GM12878 (cell line): ENCODE data around the gene ALAD. TPM values are rescaled to one million over a fixed set of nuclear protein-coding genes. Genes with fewer than 3 reads are reported as not detected.

Source experiments
- ATAC-seq: fragments of 200-7000 bp; cut with Tn5 transposase; 3 replicates; pipeline ENCODE4 v1.9.1; 2020; ENCODE audit warnings: mild to moderate bottlenecking, moderate library complexity
- BruUV-seq: library from RNA; stranded (reverse); fragments of 400-500 nt; replicated peaks from 2 replicates; lab custom pipeline; 2021; lab: Mats Ljungman, UMichigan
- CTCF ChIA-PET: fragments of 300-600 bp; sonication (Branson Sonifier 250); formaldehyde crosslinking; extraction: SDS; loops from one replicate; lab custom pipeline; 2021; ENCODE audit warnings: inconsistent platforms; lab: Yijun Ruan, JAX
- POLR2A ChIA-PET: fragments of 350-600 bp; formaldehyde crosslinking; extraction: SDS; loops from one replicate; lab custom pipeline; 2021; ENCODE audit warnings: inconsistent platforms; lab: Charles Lee
- RAD21 ChIA-PET: fragments of 300-600 bp; sonication (Branson Sonifier 250); formaldehyde crosslinking; loops from one replicate; lab custom pipeline; 2023; ENCODE audit warnings: antibody characterized with exemption; ENCODE audit not compliant: unreplicated experiment; lab: Charles Lee
- SMC1A ChIA-PET: fragments of 300-600 bp; sonication (Branson Sonifier 250); formaldehyde crosslinking; loops from one replicate; lab custom pipeline; 2023; ENCODE audit not compliant: unreplicated experiment, uncharacterized antibody; lab: Charles Lee
- DNase-seq: peaks from one replicate; pipeline ENCODE4 v3.0.0-alpha.2; 2011; ENCODE audit warnings: low read depth, low spot score
- FAIRE-seq: peaks from 3 replicates; lab custom pipeline; 2011; peaks lifted over from hg19 to GRCh38; lab: Jason Lieb, UNC
- H2AFZ ChIP-seq: 2 replicates; pipeline ENCODE4 v1.6.0; 2011; ENCODE audit warnings: low read depth, low read length, control low read depth; ENCODE audit not compliant: control insufficient read depth
- H3K27ac ChIP-seq: 2 replicates; pipeline ENCODE4 v1.5.1; 2011; ENCODE audit warnings: control low read depth; ENCODE audit not compliant: control insufficient read depth, insufficient read depth
- H3K27me3 ChIP-seq, 2 experiments: replicated peaks in 1 of 2; 2 replicates each; pipeline versions ENCODE4 v1.6.0 to v1.6.1; 2011; ENCODE audit warnings: low read length in 1 of 2; ENCODE audit not compliant: control insufficient read depth in 2 of 2, insufficient read depth in 2 of 2
- H3K36me3 ChIP-seq, 2 experiments: 2 replicates each; pipeline ENCODE4 v1.5.1; 2011; ENCODE audit warnings: low read length in 1 of 2; ENCODE audit not compliant: control insufficient read depth in 2 of 2, insufficient read depth in 2 of 2
- H3K4me1 ChIP-seq: 2 replicates; pipeline ENCODE4 v1.6.1; 2011; ENCODE audit warnings: mild to moderate bottlenecking, low read length, moderate library complexity, mixed read lengths; ENCODE audit not compliant: control insufficient read depth, insufficient read depth
- H3K4me2 ChIP-seq: 2 replicates; pipeline ENCODE4 v1.6.0; 2011; ENCODE audit warnings: control low read depth; ENCODE audit not compliant: control insufficient read depth, insufficient read depth
- H3K4me3 ChIP-seq: fragments of 200-600 bp; sonication (generic); 2 replicates; pipeline ENCODE4 v1.5.1; 2016
- H3K79me2 ChIP-seq: 2 replicates; pipeline ENCODE4 v1.6.0; 2011; ENCODE audit warnings: low read length; ENCODE audit not compliant: control insufficient read depth, insufficient read depth
- H3K9ac ChIP-seq: 2 replicates; pipeline ENCODE4 v1.8.0; 2011; ENCODE audit warnings: low read length, control low read depth, mixed read lengths; ENCODE audit not compliant: control insufficient read depth, insufficient read depth
- H3K9me3 ChIP-seq: replicated peaks from 3 replicates; pipeline ENCODE4 v1.5.1; 2011; ENCODE audit warnings: mild to moderate bottlenecking, low read length; ENCODE audit not compliant: control insufficient read depth, insufficient read depth
- H4K20me1 ChIP-seq: 2 replicates; pipeline ENCODE4 v1.6.0; 2011; ENCODE audit not compliant: control insufficient read depth, insufficient read depth
- LARP7 ChIP-seq: fragments of 450-650 bp; IDR thresholded peaks from 2 replicates; pipeline ENCODE4 v1.6.1; 2017; ENCODE audit warnings: mild to moderate bottlenecking
- RAD51 ChIP-seq: fragments of 450-650 bp; IDR thresholded peaks from 2 replicates; pipeline ENCODE4 v1.6.1; 2016; ENCODE audit warnings: moderate library complexity, mild to moderate bottlenecking, inconsistent platforms
- SREBF1 ChIP-seq: IDR thresholded peaks from 2 replicates; pipeline ENCODE4 v1.6.1; 2012; ENCODE audit warnings: mild to moderate bottlenecking, low read length
- TCF12 ChIP-seq: IDR thresholded peaks from 2 replicates; pipeline ENCODE4 v1.6.1; 2011; ENCODE audit warnings: low read depth, mild to moderate bottlenecking, low read length
- ZBED1 ChIP-seq: IDR thresholded peaks from 2 replicates; pipeline ENCODE4 v1.6.1; 2016; ENCODE audit warnings: borderline replicate concordance
- WGBS: methylation state at CpG from one replicate; pipeline ENCODE4 v1.1.6; 2016; ENCODE audit warnings: low lambda C conversion rate; ENCODE audit not compliant: insufficient replicate concordance, insufficient coverage; ENCODE audit errors: missing lambda C conversion rate; 5-methylcytosine and 5-hydroxymethylcytosine counted together
- in situ Hi-C: fragments of 300-500 bp; cut with MboI; formaldehyde crosslinking; loops from 9 replicates; pipeline ENCODE4 v1.14.3; 2018; ENCODE audit warnings: mixed read lengths
- intact Hi-C: fragments of 100-400 bp; cut with micrococcal nuclease; formaldehyde crosslinking; loops from one replicate; pipeline ENCODE4 v1.14.2; 2022; ENCODE audit not compliant: unreplicated experiment
- polyA plus RNA-seq, 11 experiments: library from polyadenylated mRNA; depleted of rRNA in 4 of 11; unstranded in 6 of 11; stranded (reverse) in 5 of 11; fragments of >200 nt; fragmentation: Nextera tagmentation in 4 of 11; fragmentation: Illumina TruSeq in 1 of 11; extraction: Ambion mirVana in 4 of 11; extraction: Trizol in 1 of 11; gene quantifications; 1 replicate in 1 of 11; 2 replicates in 10 of 11; pipeline versions ENCODE4 v1.2.1 to v1.2.3, GENCODE V29; 2011 to 2016; ENCODE audit warnings: inconsistent platforms in 2 of 11, missing spikeins in 2 of 11, low read depth in 1 of 11
- total RNA-seq, 4 experiments: library from RNA; depleted of rRNA in 3 of 4; stranded (reverse); fragments of >200 nt in 3 of 4; fragmentation: Illumina TruSeq in 1 of 4; extraction: Trizol in 1 of 4; gene quantifications; 2 replicates each; pipeline versions ENCODE4 v1.2.1 to v1.2.3, GENCODE V29; 2013 to 2021
- TF ChIP-seq, protein P1 (sequence below): fragments of 450-650 bp; IDR thresholded peaks from 2 replicates; pipeline ENCODE4 v1.6.1; 2017; ENCODE audit warnings: low read depth, mild to moderate bottlenecking, moderate library complexity
- TF ChIP-seq, protein P2 (sequence below): IDR thresholded peaks from 2 replicates; pipeline ENCODE4 v1.6.1; 2011; ENCODE audit warnings: mild to moderate bottlenecking, low read depth, low read length, moderate library complexity; ENCODE audit not compliant: insufficient replicate concordance
- TF ChIP-seq, protein P3 (sequence below): IDR thresholded peaks from 2 replicates; pipeline ENCODE4 v1.6.1; 2012; ENCODE audit warnings: low read length, inconsistent platforms
- TF ChIP-seq, protein P4 (sequence below): fragments of 450-650 bp; IDR thresholded peaks from 2 replicates; pipeline ENCODE4 v1.6.1; 2017; ENCODE audit warnings: mild to moderate bottlenecking, moderate library complexity
- TF ChIP-seq, protein P5 (sequence below): fragments of 450-650 bp; formaldehyde crosslinking; IDR thresholded peaks from 2 replicates; pipeline ENCODE4 v1.5.0; 2022; ENCODE audit warnings: mild to moderate bottlenecking, missing genetic modification characterization

Gene ALAD
- total and polyA plus RNA-seq, 10 of the 15 experiments (the other 5 are each of a cell fraction or from before 2014, with no cell fraction given), result 2.4 to 21.6 (median 12.9) TPM

DNA sequence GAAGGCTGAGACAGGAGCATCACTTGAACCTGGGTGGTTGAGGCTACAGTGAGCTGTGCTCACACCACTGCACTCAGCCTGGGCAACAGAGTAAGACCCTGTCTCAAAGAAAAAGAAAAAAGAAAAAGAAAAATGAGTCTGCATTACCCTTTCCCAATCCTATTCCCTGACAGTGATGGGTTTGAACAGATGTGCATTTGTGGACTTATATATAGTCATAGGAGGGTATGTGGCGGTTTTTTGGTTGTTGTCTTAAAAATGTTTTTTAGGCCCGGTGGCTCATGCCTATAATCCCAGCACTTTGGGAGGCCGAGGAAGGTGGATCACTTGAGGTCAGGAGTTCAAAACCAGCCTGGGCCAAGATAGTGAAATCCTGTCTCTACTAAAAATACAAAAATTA is 37.7 kb downstream of the ALAD start:
- Histone ChIP-seq H3K27ac (no peak overlapping the region), H3K36me3 (no peaks in the 10 kb centered on the region), H3K9me3 (no peaks in the 10 kb centered on the region), H3K79me2 (no peaks in the 10 kb centered on the region), H3K27me3 (no peaks in the 10 kb centered on the region), H3K4me2 (no peak overlapping the region), H3K4me3 (no peak overlapping the region), H2AFZ (no peak overlapping the region), H3K9ac (no peak overlapping the region), H3K4me1 (no peaks in the 10 kb centered on the region), H4K20me1 (no peaks in the 10 kb centered on the region)
- no TSS peak for BruUV-seq
- ChIA-PET SMC1A (interaction anchor here (1.3 kb wide), 1 partner anchor 38 kb away, joined by 3 read pairs; the partner anchor contains the start of gene ALAD), POLR2A (no interaction called here), CTCF (interaction anchor here (1.2 kb wide), 1 partner anchor 13 kb away, joined by 3 read pairs; no protein-coding TSS in a partner anchor), RAD21 (no interaction called here)
- ATAC-seq, result no peak
- FAIRE-seq, result no peak
- intact Hi-C loops (no loop called here), in situ Hi-C loops (no loop called here)
- DNase-seq, result no peak
- 48% methylated on average over 3 of the region's 3 CpGs for WGBS
- no peak for TF ChIP-seq LARP7
- TF ChIP-seq, protein P1, sequence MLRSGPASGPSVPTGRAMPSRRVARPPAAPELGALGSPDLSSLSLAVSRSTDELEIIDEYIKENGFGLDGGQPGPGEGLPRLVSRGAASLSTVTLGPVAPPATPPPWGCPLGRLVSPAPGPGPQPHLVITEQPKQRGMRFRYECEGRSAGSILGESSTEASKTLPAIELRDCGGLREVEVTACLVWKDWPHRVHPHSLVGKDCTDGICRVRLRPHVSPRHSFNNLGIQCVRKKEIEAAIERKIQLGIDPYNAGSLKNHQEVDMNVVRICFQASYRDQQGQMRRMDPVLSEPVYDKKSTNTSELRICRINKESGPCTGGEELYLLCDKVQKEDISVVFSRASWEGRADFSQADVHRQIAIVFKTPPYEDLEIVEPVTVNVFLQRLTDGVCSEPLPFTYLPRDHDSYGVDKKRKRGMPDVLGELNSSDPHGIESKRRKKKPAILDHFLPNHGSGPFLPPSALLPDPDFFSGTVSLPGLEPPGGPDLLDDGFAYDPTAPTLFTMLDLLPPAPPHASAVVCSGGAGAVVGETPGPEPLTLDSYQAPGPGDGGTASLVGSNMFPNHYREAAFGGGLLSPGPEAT, result no peak
- no peak for TF ChIP-seq SREBF1
- TF ChIP-seq TCF12, result no peak
- TF ChIP-seq, protein P2, sequence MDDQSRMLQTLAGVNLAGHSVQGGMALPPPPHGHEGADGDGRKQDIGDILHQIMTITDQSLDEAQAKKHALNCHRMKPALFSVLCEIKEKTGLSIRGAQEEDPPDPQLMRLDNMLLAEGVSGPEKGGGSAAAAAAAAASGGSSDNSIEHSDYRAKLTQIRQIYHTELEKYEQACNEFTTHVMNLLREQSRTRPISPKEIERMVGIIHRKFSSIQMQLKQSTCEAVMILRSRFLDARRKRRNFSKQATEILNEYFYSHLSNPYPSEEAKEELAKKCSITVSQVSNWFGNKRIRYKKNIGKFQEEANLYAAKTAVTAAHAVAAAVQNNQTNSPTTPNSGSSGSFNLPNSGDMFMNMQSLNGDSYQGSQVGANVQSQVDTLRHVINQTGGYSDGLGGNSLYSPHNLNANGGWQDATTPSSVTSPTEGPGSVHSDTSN, result no peak
- TF ChIP-seq RAD51, result no peak
- TF ChIP-seq ZBED1, result no peak
- TF ChIP-seq, protein P3, sequence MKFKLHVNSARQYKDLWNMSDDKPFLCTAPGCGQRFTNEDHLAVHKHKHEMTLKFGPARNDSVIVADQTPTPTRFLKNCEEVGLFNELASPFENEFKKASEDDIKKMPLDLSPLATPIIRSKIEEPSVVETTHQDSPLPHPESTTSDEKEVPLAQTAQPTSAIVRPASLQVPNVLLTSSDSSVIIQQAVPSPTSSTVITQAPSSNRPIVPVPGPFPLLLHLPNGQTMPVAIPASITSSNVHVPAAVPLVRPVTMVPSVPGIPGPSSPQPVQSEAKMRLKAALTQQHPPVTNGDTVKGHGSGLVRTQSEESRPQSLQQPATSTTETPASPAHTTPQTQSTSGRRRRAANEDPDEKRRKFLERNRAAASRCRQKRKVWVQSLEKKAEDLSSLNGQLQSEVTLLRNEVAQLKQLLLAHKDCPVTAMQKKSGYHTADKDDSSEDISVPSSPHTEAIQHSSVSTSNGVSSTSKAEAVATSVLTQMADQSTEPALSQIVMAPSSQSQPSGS, result no peak
- TF ChIP-seq, protein P4, sequence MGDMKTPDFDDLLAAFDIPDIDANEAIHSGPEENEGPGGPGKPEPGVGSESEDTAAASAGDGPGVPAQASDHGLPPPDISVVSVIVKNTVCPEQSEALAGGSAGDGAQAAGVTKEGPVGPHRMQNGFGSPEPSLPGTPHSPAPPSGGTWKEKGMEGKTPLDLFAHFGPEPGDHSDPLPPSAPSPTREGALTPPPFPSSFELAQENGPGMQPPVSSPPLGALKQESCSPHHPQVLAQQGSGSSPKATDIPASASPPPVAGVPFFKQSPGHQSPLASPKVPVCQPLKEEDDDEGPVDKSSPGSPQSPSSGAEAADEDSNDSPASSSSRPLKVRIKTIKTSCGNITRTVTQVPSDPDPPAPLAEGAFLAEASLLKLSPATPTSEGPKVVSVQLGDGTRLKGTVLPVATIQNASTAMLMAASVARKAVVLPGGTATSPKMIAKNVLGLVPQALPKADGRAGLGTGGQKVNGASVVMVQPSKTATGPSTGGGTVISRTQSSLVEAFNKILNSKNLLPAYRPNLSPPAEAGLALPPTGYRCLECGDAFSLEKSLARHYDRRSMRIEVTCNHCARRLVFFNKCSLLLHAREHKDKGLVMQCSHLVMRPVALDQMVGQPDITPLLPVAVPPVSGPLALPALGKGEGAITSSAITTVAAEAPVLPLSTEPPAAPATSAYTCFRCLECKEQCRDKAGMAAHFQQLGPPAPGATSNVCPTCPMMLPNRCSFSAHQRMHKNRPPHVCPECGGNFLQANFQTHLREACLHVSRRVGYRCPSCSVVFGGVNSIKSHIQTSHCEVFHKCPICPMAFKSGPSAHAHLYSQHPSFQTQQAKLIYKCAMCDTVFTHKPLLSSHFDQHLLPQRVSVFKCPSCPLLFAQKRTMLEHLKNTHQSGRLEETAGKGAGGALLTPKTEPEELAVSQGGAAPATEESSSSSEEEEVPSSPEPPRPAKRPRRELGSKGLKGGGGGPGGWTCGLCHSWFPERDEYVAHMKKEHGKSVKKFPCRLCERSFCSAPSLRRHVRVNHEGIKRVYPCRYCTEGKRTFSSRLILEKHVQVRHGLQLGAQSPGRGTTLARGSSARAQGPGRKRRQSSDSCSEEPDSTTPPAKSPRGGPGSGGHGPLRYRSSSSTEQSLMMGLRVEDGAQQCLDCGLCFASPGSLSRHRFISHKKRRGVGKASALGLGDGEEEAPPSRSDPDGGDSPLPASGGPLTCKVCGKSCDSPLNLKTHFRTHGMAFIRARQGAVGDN, result no peak
- TF ChIP-seq, protein P5, sequence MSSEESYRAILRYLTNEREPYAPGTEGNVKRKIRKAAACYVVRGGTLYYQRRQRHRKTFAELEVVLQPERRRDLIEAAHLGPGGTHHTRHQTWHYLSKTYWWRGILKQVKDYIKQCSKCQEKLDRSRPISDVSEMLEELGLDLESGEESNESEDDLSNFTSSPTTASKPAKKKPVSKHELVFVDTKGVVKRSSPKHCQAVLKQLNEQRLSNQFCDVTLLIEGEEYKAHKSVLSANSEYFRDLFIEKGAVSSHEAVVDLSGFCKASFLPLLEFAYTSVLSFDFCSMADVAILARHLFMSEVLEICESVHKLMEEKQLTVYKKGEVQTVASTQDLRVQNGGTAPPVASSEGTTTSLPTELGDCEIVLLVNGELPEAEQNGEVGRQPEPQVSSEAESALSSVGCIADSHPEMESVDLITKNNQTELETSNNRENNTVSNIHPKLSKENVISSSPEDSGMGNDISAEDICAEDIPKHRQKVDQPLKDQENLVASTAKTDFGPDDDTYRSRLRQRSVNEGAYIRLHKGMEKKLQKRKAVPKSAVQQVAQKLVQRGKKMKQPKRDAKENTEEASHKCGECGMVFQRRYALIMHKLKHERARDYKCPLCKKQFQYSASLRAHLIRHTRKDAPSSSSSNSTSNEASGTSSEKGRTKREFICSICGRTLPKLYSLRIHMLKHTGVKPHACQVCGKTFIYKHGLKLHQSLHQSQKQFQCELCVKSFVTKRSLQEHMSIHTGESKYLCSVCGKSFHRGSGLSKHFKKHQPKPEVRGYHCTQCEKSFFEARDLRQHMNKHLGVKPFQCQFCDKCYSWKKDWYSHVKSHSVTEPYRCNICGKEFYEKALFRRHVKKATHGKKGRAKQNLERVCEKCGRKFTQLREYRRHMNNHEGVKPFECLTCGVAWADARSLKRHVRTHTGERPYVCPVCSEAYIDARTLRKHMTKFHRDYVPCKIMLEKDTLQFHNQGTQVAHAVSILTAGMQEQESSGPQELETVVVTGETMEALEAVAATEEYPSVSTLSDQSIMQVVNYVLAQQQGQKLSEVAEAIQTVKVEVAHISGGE (CRISPR knock-in tag), result no peak
